AG09319 (cell line): ENCODE data around the gene WDR35.
A peak's percentile ranks its signal among the peaks of the same experiment; 100 is the strongest.

Experiments used
- DNase-seq: peaks from one replicate; pipeline ENCODE4 v3.0.0-alpha.2; 2010; ENCODE audit warnings: low read depth; ENCODE audit errors: extremely low read depth
- CTCF ChIP-seq: IDR thresholded peaks from 2 replicates; pipeline ENCODE4 v1.5.1; 2011; ENCODE audit warnings: low read depth, mild to moderate bottlenecking, inconsistent platforms, low read length, moderate library complexity

Gene WDR35

GRCh38 chr2:19866771-19867170, 123.1 kb downstream of the WDR35 start:
- TF ChIP-seq CTCF: no peak
- DNase-seq: no peak

- no peak for TF ChIP-seq CTCF
These were observed 124.8 kb downstream of the WDR35 start for GRCh38 chr2:19865151-19865550.

GRCh38 chr2:19864381-19864780, 125.5 kb downstream of the WDR35 start:
- no peak for DNase-seq
- TF ChIP-seq CTCF: no peak

More at GRCh38 chr2:19865151-19865550, 124.8 kb downstream of the WDR35 start:
- DNase-seq: no peak

- peak; percentile 80 for TF ChIP-seq CTCF
- DNase-seq: no peak
These were observed 126.4 kb downstream of the WDR35 start for GRCh38 chr2:19863303-19864041.

- no peak for DNase-seq
- TF ChIP-seq CTCF: no peak
These were observed 128.1 kb downstream of the WDR35 start for GRCh38 chr2:19861813-19862212.
